NCI-H2171 (cell line): ENCODE data around the gene PHKG2.

ENCODE experiments used
- DNase-seq: peaks from one replicate; lab custom pipeline; 2025; lab: John Stamatoyannopoulos, UW

PHKG2 gene

DNA sequence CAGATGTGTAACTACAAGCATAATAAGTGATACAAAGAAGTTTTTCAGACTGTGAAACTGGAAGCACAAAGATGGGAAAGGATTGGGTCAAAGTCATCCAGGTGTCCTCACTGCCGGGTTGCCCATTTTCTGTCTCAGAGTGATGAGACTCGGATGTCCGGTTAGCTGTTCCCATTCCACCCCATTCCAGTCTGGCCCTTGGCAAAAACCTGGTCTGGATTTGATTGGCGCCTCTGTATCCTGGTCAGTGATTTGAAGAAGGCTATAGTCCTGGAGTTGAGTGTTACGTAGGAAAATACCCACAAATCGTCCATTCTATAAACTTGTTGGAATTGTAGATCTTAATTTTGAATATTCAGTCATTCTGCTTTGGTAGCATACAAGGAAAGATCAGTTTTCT, 19.9 kb upstream of the PHKG2 start:
- DNase-seq = no peak

DNA sequence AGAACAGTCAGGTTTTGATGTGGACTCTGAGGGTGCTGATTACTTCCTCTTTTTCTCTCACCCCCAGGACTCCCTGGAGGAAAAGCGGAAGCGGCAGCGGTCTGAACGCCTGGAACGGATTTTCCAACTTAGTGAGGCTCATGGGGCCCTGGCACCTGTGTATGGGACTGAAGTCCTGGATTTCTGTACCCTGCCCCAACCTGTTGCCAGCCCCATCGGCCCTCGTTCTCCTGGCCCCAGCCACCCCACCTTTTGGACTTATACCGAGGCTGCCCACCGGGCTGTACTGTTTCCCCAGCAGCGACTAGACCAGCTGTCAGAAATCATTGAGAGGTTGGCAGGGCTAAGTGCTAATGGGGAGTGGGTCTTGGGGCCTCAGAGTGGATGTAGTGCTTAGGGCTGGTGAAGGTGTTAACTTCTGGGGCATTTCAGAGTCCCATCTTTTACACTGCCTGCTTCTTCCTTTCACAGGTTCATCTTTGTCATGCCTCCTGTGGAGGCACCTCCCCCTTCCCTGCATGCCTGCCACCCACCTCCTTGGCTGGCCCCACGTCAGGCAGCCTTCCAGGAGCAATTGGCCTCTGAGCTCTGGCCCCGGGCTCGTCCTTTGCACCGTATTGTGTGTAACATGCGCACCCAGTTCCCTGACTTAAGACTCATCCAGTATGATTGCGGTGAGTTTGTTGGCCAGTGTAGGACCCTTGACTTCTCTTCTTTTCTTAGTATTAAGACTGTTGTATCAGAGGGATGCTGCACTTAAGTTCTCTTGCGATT, 19.1 kb upstream of the PHKG2 start:
- no peak for DNase-seq

DNA sequence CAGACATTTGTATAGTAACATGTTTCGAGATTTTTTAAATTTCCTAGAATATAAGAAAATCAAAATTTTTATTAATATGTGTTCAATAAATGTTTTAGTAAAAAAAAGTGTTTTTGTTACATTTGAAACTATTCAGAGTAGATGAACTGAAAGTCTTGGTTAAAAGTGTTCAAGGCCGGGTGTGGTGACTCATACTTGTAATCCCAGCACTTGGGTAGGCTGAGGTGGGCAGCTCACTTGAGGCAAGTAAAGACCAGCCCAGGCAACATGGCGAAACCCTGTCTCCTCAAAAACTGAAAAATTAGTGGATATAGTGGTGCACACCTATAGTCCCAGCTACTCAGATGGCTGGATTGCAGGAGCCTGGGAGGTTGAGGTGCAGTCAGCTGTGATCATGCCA, 16.8 kb upstream of the PHKG2 start:
- DNase-seq = no peak

DNA sequence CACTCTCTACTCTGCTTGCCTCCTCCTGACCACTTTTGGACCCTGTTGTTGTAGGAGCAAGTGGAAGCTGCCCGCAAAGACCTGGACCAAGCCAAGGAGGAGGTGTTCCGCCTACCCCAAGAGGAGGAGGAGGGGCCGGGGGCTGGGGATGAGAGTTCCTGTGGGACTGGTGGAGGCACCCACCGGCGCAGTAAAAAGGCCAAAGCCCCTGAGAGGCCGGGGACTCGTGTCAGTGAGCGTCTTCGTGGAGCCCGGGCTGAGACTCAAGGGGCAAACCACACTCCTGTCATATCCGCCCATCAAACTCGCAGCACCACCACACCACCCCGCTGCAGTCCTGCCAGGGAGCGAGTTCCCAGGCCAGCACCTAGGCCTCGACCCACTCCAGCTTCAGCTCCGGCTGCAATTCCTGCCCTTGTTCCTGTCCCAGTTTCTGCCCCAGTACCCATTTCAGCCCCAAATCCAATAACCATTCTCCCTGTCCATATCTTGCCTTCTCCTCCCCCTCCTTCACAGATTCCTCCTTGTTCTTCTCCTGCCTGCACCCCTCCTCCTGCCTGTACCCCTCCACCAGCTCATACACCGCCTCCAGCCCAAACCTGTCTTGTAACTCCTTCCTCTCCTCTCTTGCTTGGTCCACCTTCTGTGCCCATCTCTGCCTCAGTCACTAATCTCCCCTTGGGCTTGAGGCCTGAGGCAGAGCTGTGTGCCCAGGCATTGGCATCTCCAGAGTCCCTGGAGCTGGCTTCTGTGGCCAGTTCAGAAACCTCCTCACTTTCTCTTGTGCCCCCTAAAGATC, 11.0 kb upstream of the PHKG2 start:
- DNase-seq = no peak

DNA sequence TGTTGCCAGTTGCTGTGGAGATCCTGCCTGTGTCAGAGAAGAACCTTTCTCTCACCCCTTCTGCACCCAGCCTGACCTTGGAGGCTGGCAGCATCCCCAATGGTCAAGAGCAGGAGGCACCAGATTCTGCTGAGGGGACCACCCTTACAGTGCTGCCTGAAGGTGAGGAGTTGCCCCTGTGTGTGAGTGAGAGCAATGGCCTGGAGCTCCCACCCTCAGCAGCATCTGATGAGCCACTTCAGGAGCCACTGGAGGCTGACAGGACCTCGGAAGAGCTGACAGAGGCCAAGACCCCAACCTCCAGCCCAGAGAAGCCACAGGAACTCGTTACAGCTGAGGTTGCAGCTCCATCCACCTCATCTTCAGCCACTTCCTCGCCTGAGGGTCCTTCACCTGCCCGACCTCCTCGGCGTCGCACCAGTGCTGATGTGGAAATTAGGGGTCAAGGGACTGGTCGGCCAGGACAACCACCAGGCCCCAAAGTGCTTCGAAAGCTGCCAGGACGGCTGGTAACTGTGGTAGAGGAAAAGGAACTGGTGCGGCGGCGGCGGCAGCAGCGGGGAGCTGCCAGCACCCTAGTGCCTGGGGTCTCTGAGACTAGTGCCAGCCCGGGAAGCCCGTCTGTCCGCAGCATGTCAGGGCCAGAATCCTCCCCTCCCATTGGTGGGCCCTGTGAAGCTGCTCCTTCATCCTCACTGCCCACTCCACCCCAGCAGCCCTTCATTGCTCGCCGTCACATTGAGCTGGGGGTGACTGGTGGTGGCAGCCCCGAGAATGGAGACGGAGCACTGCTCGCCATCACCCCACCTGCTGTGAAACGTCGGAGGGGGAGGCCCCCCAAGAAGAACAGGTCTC, 10.2 kb upstream of the PHKG2 start:
- DNase-seq = no peak

DNA sequence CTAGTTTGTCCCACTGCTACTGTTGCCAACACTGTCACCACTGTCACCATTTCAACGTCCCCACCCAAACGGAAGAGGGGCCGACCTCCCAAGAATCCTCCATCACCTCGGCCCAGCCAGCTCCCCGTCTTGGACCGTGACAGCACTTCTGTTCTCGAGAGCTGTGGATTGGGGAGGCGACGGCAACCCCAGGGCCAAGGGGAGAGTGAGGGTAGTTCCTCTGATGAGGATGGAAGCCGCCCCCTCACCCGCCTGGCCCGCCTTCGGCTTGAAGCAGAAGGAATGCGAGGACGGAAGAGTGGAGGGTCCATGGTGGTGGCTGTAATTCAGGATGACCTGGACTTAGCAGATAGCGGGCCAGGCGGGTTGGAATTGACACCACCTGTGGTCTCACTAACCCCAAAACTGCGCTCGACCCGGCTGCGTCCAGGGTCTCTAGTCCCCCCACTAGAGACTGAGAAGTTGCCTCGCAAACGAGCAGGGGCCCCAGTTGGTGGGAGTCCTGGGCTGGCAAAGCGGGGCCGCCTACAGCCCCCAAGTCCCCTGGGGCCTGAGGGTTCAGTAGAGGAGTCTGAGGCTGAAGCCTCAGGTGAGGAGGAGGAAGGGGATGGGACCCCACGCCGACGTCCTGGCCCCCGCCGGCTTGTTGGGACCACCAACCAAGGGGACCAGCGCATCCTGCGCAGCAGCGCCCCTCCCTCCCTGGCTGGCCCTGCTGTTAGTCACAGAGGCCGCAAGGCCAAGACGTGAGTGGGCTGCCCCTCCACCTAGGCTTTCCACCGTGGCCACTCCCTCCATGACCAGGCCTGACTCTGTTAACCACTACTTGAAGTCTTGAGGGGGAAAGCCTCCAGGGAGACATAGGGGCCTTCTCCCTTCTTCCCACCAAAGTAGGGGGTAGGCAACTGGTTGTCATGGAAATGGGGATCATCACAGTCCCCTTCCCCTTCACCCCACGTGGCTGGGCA, 9.0 kb upstream of the PHKG2 start:
- DNase-seq = no peak

DNA sequence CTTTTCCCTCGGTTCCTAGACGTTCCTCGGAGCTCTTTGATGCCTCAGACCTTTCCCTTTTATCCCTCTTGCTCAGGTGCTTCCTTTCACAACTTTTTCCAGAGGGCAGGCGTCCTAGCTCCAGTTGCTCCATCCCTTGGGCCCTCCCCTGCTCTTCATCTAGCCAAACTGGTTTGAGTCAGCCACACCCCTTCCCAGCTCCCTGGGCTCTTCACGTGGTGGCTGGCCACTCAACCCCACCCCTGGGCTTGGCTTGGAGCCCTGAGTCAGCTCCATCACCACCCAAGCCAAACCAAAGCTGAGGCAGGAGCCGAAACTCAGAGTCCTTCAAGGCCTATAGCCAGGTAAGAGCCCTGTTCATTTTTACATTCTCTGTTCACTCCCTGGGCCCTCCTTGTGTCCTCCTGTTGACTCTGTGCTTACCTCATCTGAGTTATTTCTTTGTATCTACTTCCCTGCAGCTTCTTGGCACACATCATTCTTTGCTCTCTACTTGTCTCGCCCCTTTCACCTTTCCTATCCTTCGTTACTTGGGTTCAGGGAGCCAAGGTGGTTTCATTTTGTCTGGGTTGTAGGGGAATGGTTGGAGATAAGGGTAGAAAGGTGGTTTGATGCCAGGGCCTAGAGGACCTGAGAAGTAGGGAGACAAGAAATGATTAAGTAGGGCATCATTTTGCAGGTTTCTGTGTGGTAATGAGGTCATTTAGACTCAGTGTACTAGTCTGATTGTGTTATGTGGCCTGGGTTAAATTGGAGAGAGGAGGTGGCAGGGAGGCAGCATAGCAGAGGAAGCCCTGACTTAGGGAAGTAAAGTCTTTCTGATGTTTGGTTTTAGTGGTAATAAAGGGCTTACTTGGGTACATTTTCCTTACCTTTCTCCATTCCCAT, 7.6 kb upstream of the PHKG2 start:
- no peak for DNase-seq

DNA sequence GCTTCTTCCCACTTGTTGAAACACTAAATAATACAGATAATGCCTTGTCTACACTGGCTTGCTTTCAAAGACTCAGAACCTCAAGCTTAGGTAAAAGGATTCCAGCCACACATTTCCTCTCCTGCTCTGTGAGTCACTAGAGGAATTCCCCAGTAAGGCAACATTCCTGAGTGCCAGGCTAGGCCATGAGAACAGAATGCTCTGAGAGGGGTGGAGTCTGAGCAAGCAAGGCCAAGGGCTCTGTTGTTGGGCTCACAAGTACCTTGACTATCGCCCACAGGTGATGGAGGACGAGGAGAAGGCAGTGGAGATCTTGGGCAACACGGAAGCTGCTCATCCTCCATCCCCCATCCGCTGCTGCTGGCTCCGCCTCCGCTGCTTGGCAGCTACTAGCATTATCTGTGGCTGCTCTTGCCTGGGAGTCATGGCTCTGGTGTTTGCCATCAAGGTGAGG, 6.7 kb upstream of the PHKG2 start:
- DNase-seq = no peak

DNA sequence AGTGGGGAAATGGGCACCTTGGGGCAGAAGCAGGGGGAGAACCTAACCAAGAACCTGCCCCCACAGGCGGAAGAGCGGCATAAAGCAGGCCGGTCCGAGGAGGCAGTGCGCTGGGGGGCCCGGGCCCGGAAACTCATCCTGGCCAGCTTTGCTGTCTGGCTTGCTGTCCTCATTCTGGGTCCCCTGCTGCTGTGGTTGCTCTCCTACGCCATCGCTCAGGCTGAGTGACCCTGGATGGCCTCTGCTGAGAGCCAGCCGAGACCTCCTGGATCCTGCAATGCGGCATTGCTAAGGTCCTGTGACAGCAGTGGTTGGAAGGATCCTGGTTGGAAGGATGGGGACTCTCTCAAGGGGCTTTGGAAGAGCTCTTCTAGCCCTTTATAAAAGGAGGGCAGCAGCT, 4.5 kb upstream of the PHKG2 start:
- no peak for DNase-seq

DNA sequence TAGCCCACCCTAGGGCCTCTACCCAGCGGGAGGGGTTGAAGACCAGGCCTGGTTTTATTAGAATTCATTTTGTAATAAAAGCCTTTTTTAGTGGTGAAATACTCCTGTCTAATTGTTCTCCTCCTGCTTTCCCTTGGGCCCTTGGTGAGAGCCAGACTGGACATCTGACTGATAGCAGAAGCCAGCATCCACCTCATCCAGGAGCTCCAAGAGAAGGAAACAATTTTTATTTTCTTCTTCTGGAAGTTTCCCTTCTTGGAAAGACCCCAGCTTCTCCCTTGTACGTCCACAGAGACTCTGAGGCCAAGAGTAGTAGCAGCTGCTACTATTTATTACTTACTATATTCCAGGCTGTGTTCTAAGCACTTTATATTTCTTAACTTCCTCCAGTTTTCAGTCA, 4.0 kb upstream of the PHKG2 start:
- no peak for DNase-seq

DNA sequence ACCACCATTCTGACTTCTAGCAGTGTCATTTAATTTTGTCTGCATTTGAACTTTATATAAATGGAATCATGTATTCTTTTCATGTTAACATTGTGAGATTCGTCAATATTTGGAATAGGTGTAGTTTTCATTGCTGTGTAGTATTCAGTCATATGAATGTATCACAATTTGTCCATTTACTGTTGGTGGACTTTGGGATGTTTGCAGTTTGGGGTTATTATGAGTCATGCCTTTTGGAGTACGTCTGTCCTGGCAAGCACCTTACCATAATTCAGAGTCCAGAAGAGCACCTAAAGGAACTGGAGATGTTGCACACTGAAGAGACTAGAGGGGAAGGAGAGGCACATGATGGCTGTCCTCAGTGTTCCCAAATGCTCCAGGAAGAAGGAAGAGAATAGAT, 3.1 kb upstream of the PHKG2 start:
- DNase-seq = no peak

DNA sequence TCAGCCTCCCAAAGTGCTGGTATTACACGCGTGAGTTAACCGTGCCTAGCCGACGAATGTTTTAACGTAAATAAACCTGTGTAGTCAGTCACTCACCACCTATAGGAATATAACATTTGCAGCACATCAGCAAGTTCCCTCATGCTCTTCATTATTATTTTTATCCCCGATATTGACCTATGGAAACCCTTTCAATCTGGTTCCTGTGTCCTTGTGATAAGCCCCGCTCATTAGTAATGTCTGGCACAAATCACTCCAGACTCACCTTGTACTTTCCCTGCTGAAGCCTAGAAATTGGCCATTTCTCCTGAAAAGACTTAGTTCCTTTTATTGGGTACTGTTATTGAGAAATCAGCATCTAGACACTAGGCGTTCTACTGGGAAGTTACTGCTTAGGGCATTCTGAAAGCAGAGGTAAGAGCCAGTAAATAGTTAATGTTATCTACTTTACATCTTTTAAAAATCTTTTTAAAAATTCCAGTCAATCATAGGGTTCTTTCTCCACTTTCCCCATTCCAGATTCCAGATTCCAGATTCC, 1.5 kb upstream of the PHKG2 start:
- DNase-seq = no peak

DNA sequence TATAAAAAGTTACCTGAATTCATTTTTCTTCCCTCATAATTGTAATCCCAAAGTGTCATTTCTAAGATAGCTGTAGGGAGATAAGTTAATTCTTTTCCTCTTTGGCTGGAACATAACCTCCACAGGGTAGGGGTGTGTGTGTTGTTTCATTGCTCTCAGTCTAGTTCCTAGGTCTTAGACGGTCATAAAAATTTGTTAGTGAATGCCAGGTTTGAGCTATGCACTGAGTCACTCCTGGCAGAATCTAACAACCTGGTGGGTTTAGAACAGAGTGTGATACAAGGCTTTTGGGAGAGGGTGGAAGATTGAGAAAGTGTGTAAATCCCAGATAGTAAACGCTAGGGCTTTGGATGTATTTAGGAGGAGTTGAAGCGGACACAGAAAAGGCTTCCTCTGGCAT, 894 bp upstream of the PHKG2 start:
- no peak for DNase-seq

DNA sequence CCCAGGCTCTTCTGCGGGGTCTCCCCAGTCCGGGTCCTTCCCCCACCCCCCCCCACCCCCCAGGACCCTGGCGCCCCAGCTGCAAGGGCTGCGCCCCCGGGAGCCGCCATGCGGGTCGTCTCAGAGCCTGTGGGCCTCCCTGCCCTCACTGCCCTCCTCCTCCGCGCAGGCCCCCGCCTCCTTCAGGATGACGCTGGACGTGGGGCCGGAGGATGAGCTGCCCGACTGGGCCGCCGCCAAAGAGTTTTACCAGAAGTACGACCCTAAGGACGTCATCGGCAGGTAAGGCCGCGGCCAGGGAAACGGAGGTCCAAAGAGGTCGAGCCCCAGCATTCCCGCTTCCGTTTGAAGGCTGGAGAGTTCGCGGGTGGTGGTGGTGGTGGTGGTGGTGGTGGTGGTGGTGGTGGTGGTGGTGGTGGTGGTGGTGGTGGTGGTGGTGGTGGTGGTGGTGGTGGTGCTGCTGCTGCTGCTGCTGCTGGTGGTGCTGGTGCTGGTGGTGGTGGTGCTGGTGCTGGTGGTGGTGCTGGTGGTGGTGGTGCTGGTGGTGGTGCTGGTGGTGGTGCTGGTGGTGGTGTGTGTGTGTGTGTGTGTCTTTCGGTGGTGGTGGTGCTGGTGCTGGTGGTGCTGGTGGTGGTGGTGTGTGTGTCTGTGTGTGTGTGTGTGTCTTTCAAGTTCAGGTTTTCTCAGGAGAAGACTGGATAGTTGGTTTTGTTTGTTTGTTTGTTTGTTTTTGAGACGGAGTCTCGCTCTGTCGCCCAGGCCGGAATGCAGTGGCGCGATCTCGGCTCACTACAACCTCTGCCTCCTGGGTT, 615 bp downstream of the PHKG2 start:
- DNase-seq = no peak

DNA sequence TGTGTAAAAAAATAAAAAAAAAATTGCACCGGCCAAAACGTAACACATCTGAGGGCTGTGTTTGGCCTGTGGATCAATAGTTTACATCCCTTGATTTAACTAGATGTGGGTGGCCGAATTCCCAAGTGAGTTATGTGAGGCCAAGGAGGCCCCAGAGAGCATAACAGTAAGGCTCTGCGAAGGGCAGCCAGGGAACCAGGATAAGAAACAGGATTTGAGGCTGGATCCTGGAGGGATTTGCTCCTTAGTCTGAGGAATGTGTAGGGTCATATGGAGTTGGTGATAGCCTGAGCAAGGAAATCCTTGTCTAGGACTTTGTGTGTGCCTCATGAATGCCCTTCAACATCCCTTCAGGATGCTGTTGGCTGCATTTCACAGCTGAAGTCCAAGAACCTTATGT, 2.0 kb downstream of the PHKG2 start:
- no peak for DNase-seq

DNA sequence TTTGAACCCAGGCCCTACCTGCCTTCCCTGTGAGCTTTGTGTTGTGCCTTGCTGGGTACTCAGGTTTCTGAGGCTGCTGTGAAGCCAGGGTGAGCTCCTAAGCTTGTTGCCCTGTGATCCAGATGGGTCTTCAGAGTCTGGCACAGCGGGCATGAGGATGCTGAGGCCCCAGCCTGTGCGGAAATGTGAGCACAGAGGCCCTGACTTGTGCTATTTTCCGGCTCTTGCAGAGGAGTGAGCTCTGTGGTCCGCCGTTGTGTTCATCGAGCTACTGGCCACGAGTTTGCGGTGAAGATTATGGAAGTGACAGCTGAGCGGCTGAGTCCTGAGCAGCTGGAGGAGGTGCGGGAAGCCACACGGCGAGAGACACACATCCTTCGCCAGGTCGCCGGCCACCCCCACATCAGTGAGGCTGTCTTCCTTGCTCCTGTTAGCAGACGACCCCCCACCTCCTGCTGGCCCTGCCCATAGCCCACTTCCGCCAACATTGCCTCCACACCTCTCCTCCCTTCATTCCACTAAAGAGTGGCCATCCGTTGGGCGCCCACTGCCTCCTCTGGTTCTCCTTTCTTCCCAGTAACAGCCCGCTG, 2.7 kb downstream of the PHKG2 start:
- DNase-seq = no peak

DNA sequence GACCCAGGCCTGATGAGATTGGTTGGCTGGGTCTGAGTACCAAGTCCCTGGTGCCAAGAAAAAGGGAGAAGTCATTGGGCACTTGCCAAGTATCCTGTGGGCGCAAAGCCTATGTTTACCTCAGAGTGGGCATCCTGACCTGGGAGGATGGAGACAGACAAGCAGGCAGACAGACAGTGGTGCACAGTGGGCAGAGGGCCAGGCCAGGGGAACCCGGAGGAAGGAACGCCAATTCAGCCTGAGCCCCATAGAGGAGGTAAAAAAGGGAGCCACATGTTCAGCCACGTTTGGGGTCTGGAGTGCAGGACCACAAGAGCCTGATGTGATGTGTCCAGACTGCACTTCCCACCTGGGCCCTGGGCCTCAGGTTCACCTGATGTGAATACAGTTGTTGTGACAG, 5.4 kb downstream of the PHKG2 start:
- DNase-seq = no peak

DNA sequence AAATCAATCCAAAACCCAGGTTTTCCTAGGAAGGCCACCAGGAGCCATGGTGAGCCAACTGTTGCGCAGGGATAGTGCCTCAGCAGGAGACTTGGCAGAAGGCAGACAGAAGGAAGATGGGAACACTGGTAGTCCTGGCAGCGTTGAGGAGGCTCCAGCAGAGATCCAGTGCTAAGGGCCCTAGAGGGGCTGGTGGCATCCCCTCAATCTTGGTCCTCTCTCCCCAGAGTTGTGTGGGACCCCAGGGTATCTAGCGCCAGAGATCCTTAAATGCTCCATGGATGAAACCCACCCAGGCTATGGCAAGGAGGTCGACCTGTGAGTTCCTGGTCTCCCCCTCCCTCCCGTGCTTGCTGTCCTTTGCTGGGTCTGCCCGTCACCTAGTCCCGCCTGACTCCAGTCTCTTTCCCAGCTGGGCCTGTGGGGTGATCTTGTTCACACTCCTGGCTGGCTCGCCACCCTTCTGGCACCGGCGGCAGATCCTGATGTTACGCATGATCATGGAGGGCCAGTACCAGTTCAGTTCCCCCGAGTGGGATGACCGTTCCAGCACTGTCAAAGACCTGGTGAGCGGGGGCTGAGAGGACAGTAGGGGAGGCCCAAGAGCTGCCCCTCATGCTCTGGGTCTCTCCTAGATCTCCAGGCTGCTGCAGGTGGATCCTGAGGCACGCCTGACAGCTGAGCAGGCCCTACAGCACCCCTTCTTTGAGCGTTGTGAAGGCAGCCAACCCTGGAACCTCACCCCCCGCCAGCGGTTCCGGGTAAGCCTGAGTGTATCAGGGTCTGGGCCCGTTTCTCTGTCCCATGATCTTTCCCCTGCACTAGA, 7.9 kb downstream of the PHKG2 start:
- no peak for DNase-seq
